ENCODE data around the gene EDEM3. TPM values are rescaled to one million over a fixed set of nuclear protein-coding genes. Genes with fewer than 3 reads are reported as not detected.

Gene EDEM3
- total and polyA plus RNA-seq, 2 of the 8 experiments (the other 6 are each of a cell fraction or from before 2014, with no cell fraction given): 1.6 to 14.0 TPM

DNA sequence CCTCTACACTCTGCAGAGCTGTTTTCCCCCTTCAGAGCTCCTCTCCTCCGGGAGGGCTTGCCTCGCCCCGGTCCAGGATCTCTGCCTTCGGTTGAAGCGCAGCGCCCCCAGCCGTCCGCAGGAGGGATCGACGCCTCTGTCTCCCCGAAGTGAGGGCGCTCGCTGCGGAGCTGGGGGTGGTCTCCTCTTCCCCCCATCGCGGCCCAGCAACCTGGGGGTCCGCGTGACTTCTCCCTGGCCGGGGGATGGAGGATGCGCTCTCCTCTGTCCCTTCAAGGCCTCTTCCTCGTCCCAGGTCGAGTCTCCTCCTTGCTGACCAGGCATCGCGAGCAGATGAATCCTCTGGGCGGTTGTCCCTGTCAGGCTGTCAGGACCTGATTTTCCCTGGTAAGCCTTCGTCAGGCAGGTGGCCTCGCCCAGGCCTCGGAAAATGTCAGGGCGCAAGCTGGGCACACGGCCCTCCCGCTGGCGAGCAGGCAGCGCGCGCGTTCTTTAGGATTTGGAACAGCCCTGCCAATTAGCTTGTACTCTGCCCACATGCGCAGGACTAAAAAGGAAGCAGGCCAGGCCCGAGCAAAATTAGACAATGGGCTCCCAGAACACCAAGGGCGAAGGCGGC, 90.5 kb downstream of the EDEM3 start (continued):
- TF ChIP-seq, protein P1, sequence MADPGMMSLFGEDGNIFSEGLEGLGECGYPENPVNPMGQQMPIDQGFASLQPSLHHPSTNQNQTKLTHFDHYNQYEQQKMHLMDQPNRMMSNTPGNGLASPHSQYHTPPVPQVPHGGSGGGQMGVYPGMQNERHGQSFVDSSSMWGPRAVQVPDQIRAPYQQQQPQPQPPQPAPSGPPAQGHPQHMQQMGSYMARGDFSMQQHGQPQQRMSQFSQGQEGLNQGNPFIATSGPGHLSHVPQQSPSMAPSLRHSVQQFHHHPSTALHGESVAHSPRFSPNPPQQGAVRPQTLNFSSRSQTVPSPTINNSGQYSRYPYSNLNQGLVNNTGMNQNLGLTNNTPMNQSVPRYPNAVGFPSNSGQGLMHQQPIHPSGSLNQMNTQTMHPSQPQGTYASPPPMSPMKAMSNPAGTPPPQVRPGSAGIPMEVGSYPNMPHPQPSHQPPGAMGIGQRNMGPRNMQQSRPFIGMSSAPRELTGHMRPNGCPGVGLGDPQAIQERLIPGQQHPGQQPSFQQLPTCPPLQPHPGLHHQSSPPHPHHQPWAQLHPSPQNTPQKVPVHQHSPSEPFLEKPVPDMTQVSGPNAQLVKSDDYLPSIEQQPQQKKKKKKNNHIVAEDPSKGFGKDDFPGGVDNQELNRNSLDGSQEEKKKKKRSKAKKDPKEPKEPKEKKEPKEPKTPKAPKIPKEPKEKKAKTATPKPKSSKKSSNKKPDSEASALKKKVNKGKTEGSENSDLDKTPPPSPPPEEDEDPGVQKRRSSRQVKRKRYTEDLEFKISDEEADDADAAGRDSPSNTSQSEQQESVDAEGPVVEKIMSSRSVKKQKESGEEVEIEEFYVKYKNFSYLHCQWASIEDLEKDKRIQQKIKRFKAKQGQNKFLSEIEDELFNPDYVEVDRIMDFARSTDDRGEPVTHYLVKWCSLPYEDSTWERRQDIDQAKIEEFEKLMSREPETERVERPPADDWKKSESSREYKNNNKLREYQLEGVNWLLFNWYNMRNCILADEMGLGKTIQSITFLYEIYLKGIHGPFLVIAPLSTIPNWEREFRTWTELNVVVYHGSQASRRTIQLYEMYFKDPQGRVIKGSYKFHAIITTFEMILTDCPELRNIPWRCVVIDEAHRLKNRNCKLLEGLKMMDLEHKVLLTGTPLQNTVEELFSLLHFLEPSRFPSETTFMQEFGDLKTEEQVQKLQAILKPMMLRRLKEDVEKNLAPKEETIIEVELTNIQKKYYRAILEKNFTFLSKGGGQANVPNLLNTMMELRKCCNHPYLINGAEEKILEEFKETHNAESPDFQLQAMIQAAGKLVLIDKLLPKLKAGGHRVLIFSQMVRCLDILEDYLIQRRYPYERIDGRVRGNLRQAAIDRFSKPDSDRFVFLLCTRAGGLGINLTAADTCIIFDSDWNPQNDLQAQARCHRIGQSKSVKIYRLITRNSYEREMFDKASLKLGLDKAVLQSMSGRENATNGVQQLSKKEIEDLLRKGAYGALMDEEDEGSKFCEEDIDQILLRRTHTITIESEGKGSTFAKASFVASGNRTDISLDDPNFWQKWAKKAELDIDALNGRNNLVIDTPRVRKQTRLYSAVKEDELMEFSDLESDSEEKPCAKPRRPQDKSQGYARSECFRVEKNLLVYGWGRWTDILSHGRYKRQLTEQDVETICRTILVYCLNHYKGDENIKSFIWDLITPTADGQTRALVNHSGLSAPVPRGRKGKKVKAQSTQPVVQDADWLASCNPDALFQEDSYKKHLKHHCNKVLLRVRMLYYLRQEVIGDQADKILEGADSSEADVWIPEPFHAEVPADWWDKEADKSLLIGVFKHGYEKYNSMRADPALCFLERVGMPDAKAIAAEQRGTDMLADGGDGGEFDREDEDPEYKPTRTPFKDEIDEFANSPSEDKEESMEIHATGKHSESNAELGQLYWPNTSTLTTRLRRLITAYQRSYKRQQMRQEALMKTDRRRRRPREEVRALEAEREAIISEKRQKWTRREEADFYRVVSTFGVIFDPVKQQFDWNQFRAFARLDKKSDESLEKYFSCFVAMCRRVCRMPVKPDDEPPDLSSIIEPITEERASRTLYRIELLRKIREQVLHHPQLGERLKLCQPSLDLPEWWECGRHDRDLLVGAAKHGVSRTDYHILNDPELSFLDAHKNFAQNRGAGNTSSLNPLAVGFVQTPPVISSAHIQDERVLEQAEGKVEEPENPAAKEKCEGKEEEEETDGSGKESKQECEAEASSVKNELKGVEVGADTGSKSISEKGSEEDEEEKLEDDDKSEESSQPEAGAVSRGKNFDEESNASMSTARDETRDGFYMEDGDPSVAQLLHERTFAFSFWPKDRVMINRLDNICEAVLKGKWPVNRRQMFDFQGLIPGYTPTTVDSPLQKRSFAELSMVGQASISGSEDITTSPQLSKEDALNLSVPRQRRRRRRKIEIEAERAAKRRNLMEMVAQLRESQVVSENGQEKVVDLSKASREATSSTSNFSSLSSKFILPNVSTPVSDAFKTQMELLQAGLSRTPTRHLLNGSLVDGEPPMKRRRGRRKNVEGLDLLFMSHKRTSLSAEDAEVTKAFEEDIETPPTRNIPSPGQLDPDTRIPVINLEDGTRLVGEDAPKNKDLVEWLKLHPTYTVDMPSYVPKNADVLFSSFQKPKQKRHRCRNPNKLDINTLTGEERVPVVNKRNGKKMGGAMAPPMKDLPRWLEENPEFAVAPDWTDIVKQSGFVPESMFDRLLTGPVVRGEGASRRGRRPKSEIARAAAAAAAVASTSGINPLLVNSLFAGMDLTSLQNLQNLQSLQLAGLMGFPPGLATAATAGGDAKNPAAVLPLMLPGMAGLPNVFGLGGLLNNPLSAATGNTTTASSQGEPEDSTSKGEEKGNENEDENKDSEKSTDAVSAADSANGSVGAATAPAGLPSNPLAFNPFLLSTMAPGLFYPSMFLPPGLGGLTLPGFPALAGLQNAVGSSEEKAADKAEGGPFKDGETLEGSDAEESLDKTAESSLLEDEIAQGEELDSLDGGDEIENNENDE (IDR thresholded peaks at IDR 0.05; ENCODE audit: insufficient replicate concordance, low read length): no peak
- TF ChIP-seq, protein P2, sequence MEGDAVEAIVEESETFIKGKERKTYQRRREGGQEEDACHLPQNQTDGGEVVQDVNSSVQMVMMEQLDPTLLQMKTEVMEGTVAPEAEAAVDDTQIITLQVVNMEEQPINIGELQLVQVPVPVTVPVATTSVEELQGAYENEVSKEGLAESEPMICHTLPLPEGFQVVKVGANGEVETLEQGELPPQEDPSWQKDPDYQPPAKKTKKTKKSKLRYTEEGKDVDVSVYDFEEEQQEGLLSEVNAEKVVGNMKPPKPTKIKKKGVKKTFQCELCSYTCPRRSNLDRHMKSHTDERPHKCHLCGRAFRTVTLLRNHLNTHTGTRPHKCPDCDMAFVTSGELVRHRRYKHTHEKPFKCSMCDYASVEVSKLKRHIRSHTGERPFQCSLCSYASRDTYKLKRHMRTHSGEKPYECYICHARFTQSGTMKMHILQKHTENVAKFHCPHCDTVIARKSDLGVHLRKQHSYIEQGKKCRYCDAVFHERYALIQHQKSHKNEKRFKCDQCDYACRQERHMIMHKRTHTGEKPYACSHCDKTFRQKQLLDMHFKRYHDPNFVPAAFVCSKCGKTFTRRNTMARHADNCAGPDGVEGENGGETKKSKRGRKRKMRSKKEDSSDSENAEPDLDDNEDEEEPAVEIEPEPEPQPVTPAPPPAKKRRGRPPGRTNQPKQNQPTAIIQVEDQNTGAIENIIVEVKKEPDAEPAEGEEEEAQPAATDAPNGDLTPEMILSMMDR (IDR thresholded peaks at IDR 0.05; ENCODE audit: control extremely low read depth in 1 of 3, insufficient read depth in 1 of 3, low read depth in 1 of 3, low read length in 3 of 3): peak; percentile 87 to 94 (median 88)
- 0 out of 2 replicates have a peak, but pooled peaks have one; percentile 27 for TF ChIP-seq KDM5A (IDR thresholded peaks at IDR 0.05; ENCODE audit: low read length)
- no peak for TF ChIP-seq SUZ12 (IDR thresholded peaks at IDR 0.05; ENCODE audit: low read length)
- TF ChIP-seq BCL11A (IDR thresholded peaks at IDR 0.05; ENCODE audit: low read depth in 2 of 2, low read length in 2 of 2): no peak
- no peak; the same call in 1 of the 2 replicates for TF ChIP-seq GABPA (IDR thresholded peaks at IDR 0.05; ENCODE audit: borderline replicate concordance, insufficient read depth, low read length)
- no peak for TF ChIP-seq CHD2 (IDR thresholded peaks at IDR 0.05; ENCODE audit: low read length)
- no peak for TF ChIP-seq KDM4A (IDR thresholded peaks at IDR 0.05; ENCODE audit: low read depth, low read length, severe bottlenecking)

Data from H1 (cell line).